ENCODE data around the gene SPOCK1.

SPOCK1 gene

DNA sequence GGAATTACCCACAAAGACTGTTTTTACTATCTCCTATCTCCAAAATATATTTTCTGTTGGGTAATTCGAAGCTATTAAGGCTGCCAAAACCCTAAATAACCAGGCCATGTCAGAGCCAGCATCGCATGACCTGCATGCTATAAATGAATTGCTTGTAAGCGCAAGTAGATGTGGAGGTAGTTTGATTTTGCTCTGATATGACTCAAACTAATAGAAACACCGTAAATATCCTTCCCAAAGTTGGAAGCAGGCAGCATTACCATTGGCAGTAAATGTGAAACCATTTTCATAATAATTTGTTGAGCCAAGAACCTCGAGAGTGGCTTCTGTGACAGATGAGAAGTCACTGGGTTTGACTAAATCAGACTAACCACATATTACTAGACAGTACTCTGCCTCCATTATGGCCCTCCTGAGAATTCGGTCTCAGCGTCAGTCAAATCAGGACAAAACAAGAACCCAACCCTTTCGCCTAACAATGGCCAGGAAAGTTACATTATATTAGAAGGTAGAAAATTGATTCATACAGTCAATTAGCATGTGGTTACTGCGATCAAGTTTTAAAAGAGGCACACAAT, 289.8 kb downstream of the SPOCK1 start:
- Histone ChIP-seq H3K27ac (ENCODE audit: low read length) (no peak overlapping the region), H3K4me1 (ENCODE audit: insufficient read depth, low read length) (no peaks in the 10 kb centered on the region), H3K4me3 (ENCODE audit: low read depth in 1 of 2, low read length in 2 of 2) (no peak overlapping the region), H3K9me3 (ENCODE audit: insufficient read depth, low read length, severe bottlenecking) (no peaks in the 10 kb centered on the region), H3K79me2 (ENCODE audit: insufficient read depth, low read length) (no peaks in the 10 kb centered on the region), H2AFZ (ENCODE audit: low read depth, low read length) (no peak overlapping the region), H3K4me2 (ENCODE audit: insufficient read depth, low read length) (no peak overlapping the region), H3K9ac (ENCODE audit: low read depth, low read length) (no peak overlapping the region), H4K20me1 (ENCODE audit: insufficient read depth, low read length) (no peaks in the 10 kb centered on the region), H3K27me3 (ENCODE audit: insufficient read depth, low read length, poor library complexity) (no peaks in the 10 kb centered on the region), H3K36me3 (ENCODE audit: insufficient read depth, low read length) (no peaks in the 10 kb centered on the region)
- no peak for DNase-seq
- no peak for ATAC-seq (ENCODE audit: insufficient read depth, low read depth)
- no peak for TF ChIP-seq EZH2 (IDR thresholded peaks at IDR 0.05; ENCODE audit: borderline replicate concordance, low read depth, low read length, severe bottlenecking)
- TF ChIP-seq, protein P1, sequence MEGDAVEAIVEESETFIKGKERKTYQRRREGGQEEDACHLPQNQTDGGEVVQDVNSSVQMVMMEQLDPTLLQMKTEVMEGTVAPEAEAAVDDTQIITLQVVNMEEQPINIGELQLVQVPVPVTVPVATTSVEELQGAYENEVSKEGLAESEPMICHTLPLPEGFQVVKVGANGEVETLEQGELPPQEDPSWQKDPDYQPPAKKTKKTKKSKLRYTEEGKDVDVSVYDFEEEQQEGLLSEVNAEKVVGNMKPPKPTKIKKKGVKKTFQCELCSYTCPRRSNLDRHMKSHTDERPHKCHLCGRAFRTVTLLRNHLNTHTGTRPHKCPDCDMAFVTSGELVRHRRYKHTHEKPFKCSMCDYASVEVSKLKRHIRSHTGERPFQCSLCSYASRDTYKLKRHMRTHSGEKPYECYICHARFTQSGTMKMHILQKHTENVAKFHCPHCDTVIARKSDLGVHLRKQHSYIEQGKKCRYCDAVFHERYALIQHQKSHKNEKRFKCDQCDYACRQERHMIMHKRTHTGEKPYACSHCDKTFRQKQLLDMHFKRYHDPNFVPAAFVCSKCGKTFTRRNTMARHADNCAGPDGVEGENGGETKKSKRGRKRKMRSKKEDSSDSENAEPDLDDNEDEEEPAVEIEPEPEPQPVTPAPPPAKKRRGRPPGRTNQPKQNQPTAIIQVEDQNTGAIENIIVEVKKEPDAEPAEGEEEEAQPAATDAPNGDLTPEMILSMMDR (IDR thresholded peaks at IDR 0.05; ENCODE audit: borderline replicate concordance, extremely low read depth, low read length, poor library complexity, severe bottlenecking): no peak

DNA sequence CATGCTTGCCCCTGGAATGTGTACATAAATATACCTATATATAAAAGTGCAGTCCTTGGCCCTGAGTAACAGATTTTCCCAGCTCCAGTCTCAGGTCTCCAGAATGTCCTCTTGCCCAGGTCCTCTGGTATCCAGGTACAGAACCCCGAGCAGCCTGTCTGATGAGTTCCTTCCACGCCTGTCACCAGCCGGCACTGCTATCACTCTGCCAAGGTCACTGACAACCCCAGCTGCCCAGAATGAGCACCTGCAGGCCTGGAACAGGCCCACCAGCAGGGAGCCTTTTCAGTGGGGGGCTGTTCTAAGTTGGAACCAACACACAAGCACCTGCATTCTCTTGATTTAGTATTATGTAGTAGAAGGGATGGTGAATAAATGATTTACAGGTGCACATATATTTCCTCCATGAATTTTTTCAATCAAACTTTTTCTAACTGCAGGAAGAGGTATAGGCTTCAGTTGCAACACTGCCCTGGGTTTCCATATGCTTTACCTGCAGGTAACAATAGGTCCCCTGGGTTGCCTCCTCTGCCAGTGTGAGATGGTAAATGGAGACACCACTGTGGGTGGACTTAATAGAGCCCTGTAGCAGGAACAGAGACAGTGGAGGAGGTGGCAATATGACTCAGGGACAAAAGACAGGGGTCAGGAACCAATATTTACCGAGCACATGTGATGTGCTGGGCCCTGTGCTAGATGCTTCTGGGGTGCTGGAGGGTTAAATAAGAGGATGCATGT, 291.9 kb downstream of the SPOCK1 start:
- Histone ChIP-seq H3K9me3 (ENCODE audit: insufficient read depth, low read length, severe bottlenecking) (no peaks in the 10 kb centered on the region), H3K4me2 (ENCODE audit: insufficient read depth, low read length) (no peak overlapping the region), H3K27me3 (ENCODE audit: insufficient read depth, low read length, poor library complexity) (no peaks in the 10 kb centered on the region), H3K9ac (ENCODE audit: low read depth, low read length) (no peak overlapping the region), H2AFZ (ENCODE audit: low read depth, low read length) (no peak overlapping the region), H3K4me1 (ENCODE audit: insufficient read depth, low read length) (no peaks in the 10 kb centered on the region), H4K20me1 (ENCODE audit: insufficient read depth, low read length) (no peaks in the 10 kb centered on the region), H3K4me3 (ENCODE audit: low read depth in 1 of 2, low read length in 2 of 2) (no peak overlapping the region), H3K36me3 (ENCODE audit: insufficient read depth, low read length) (no peaks in the 10 kb centered on the region), H3K79me2 (ENCODE audit: insufficient read depth, low read length) (no peaks in the 10 kb centered on the region), H3K27ac (ENCODE audit: low read length) (no peak overlapping the region)
- DNase-seq (no peak), ATAC-seq (ENCODE audit: insufficient read depth, low read depth) (no peak)
- no peak for TF ChIP-seq EZH2 (IDR thresholded peaks at IDR 0.05; ENCODE audit: borderline replicate concordance, low read depth, low read length, severe bottlenecking)
- TF ChIP-seq, protein P1 (IDR thresholded peaks at IDR 0.05; ENCODE audit: borderline replicate concordance, extremely low read depth, low read length, poor library complexity, severe bottlenecking): no peak

DNA sequence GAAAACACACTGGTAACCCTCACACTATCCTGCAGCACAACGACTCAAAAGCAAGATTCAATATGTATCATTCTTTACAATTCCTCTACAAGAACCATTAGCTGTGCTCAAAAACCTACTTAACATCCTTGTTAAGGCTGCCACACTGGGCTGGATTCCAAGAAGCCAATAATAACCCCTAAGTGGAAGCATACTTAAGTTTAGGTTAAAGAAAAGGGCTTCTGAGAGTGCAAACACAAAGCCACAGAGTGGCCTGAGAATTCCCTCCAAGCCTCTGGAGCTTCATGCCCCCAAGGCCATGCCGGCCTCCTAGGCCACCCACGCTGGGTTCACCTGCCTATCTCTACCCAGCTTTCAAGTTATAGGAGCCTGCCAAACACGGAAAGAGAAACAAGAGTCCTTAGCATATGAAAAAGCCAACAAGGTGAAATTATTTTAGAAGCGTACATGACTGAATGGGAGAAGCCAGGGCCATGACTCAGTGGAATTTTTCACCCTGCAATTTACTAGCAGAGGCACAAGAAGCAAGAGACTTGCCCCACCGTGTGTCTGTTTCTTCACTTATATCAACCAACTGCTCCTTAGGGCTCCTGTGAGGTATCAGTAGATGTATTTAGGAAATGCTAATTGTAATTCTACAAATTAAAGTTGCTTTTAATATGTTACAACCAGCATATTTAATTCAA, 293.0 kb downstream of the SPOCK1 start:
- ATAC-seq (ENCODE audit: insufficient read depth, low read depth) (no peak), DNase-seq (no peak)
- Histone ChIP-seq H3K27ac (ENCODE audit: low read length) (no peak overlapping the region), H4K20me1 (ENCODE audit: insufficient read depth, low read length) (no peaks in the 10 kb centered on the region), H3K4me3 (ENCODE audit: low read depth in 1 of 2, low read length in 2 of 2) (no peak overlapping the region), H3K27me3 (ENCODE audit: insufficient read depth, low read length, poor library complexity) (no peaks in the 10 kb centered on the region), H3K9me3 (ENCODE audit: insufficient read depth, low read length, severe bottlenecking) (no peaks in the 10 kb centered on the region), H3K36me3 (ENCODE audit: insufficient read depth, low read length) (no peaks in the 10 kb centered on the region), H3K9ac (ENCODE audit: low read depth, low read length) (no peak overlapping the region), H3K4me2 (ENCODE audit: insufficient read depth, low read length) (no peak overlapping the region), H3K79me2 (ENCODE audit: insufficient read depth, low read length) (no peaks in the 10 kb centered on the region), H2AFZ (ENCODE audit: low read depth, low read length) (no peak overlapping the region), H3K4me1 (ENCODE audit: insufficient read depth, low read length) (no peaks in the 10 kb centered on the region)
- TF ChIP-seq EZH2 (IDR thresholded peaks at IDR 0.05; ENCODE audit: borderline replicate concordance, low read depth, low read length, severe bottlenecking): no peak
- TF ChIP-seq, protein P1 (IDR thresholded peaks at IDR 0.05; ENCODE audit: borderline replicate concordance, extremely low read depth, low read length, poor library complexity, severe bottlenecking): no peak
